Measurements from ENCODE around the gene TAOK1. TPM values are rescaled to one million over a fixed set of nuclear protein-coding genes. Genes with fewer than 3 reads are reported as not detected.

TAOK1 gene
- total RNA-seq, 4 donors from 2014 or later: 54.7 to 71.8 (median 64.9) TPM

GRCh38 chr17:29589524-29590410, 199.6 kb downstream of the TAOK1 start, which contains the start of gene GIT1:
GIT1 (minus strand) TSS chr17:29589648; CDS start chr17:29589378, 270 bp downstream.
- TF ChIP-seq POLR2A (IDR thresholded peaks at IDR 0.05): no peak
- TF ChIP-seq CTCF (IDR thresholded peaks at IDR 0.05): no peak
- 13% methylated on average over 13 of the region's 70 CpGs for WGBS, 2 donors
- intact Hi-C loops (cut with DNase I; ENCODE audit: low total_unique reads): no loop called here
- peak within 1 kb of the TSS; percentile 64 for H3K4me3 ChIP-seq (ENCODE audit: low read depth, poor library complexity, severe bottlenecking)
- peak; percentile 76 to 95 for DNase-seq (ENCODE audit: low spot score in 2 of 2)

GRCh38 chr17:29590411-29591145, 200.4 kb downstream of the TAOK1 start:
- 21 to 27% methylated on average over 24 to 29 of the region's 30 CpGs for WGBS, 2 donors
- DNase-seq (ENCODE audit: low spot score in 2 of 2): peak in 1 of 2 donors; percentile 17
- H3K4me3 ChIP-seq (ENCODE audit: low read depth, poor library complexity, severe bottlenecking): no peak overlapping the region
- TF ChIP-seq CTCF (IDR thresholded peaks at IDR 0.05): no peak
- TF ChIP-seq POLR2A (IDR thresholded peaks at IDR 0.05): no peak
- intact Hi-C loops (cut with DNase I; ENCODE audit: low total_unique reads): no loop called here

- TF ChIP-seq POLR2A (IDR thresholded peaks at IDR 0.05): no peak
- no peak for TF ChIP-seq CTCF (IDR thresholded peaks at IDR 0.05)
- intact Hi-C loops (cut with DNase I; ENCODE audit: low total_unique reads): no loop called here
- no peak overlapping the region for H3K4me3 ChIP-seq (ENCODE audit: low read depth, poor library complexity, severe bottlenecking)
- peak; percentile 46 to 93 for DNase-seq (ENCODE audit: low spot score in 2 of 2)
- 1 to 6% methylated on average over 31 of the region's 31 CpGs for WGBS, 2 donors
These were observed 201.1 kb downstream of the TAOK1 start for GRCh38 chr17:29591146-29591736.

- WGBS, 2 donors: 4 to 9% methylated on average over 25 of the region's 25 CpGs
- peak; percentile 81 to 97 for DNase-seq (ENCODE audit: low spot score in 2 of 2)
- intact Hi-C loops (cut with DNase I; ENCODE audit: low total_unique reads): no loop called here
- no peak overlapping the region for H3K4me3 ChIP-seq (ENCODE audit: low read depth, poor library complexity, severe bottlenecking)
- no peak for TF ChIP-seq POLR2A (IDR thresholded peaks at IDR 0.05)
- peak in 1 of 3 donors; percentile 54 for TF ChIP-seq CTCF (IDR thresholded peaks at IDR 0.05)
These were observed 201.8 kb downstream of the TAOK1 start for GRCh38 chr17:29591737-29592608.
